Measurements from ENCODE around the gene ASZ1.
"Not testable (repeated sequence)": the region's sequence is repeated elsewhere in the genome, so short reads cannot be mapped to it uniquely, and the experiment has no call there.

The ASZ1 gene, protein sequence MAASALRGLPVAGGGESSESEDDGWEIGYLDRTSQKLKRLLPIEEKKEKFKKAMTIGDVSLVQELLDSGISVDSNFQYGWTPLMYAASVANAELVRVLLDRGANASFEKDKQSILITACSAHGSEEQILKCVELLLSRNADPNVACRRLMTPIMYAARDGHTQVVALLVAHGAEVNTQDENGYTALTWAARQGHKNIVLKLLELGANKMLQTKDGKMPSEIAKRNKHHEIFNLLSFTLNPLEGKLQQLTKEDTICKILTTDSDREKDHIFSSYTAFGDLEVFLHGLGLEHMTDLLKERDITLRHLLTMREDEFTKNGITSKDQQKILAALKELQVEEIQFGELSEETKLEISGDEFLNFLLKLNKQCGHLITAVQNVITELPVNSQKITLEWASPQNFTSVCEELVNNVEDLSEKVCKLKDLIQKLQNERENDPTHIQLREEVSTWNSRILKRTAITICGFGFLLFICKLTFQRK

DNA sequence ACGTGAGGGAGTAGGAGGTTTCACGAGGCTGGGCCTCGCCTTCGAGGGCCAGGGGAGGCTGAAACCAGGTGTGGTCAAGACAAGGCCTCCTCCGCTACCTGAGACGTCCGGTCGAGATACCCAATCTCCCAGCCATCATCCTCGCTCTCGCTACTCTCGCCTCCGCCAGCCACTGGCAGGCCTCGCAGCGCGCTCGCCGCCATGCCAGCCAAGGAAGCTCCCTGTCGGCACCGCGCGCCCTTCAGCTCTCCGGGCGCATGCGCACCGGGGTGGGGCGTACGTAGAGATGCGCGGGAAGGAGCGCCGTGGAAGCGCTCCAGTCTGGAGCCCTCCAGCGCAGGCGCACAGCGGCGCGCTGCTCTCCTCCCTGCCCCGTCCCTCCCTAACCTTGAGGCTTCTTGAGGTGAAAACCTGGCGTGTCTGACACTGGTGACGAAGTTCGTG is at the start of gene ASZ1:
ASZ1 (minus strand) TSS at position 236 of the 444 bp plus-strand sequence; CDS start at position 203, 33 bp downstream.
- DNase-seq, result no peak

DNA sequence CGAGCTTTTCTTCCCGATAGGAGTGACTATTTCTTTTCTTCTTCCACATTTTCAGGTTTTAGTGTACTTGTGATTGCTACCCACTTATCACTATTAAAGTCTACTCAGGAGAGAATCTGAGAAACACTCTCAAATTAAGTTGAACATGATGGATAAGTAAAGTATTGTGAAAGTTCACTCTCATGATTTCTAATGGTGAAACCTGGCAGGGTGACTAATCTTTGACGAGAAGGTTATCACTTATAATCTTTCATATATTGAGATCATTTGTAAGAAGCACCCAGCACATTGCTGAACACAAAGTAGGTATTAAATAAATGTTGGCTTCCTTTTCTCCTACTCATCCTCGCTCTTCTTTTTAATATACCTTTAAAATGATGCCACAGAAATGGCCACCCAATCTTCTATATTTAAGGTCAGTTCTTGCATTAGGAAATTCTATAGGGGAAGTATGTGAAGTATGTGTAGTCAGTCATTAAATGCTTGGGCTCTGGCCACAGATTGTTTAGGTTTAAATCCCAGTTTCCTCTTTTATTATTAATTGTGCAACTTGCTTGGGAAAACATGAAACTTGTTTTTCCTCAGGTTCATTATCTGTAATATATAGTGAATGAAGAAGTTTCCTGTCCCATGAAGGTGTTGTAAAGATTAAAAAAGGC is 49.4 kb upstream of the ASZ1 start:
- no peak for DNase-seq

- no peak for DNase-seq
Observed at GRCh38 chr7:117472335-117472734, 45.0 kb upstream of the ASZ1 start.

DNA sequence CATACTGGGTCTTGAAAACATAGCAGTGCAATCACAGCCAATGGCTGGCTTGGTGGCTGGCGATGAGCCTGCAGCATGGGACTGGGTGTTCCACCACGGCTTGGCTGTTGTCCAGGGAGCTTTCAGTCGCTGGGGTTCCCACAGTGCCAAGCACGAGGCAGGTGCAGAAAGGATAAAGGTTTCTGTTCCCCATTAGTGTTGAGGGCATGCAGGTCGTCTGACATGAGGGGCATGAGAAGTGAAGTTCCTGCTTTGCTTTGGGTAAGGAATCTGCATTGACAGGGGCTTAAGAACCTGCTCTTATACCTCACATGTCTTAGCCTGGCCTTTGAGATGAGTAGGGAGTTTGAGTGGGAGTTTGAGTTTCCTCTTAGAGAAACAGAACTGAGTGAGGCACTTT is 43.5 kb upstream of the ASZ1 start:
- no peak for DNase-seq

DNA sequence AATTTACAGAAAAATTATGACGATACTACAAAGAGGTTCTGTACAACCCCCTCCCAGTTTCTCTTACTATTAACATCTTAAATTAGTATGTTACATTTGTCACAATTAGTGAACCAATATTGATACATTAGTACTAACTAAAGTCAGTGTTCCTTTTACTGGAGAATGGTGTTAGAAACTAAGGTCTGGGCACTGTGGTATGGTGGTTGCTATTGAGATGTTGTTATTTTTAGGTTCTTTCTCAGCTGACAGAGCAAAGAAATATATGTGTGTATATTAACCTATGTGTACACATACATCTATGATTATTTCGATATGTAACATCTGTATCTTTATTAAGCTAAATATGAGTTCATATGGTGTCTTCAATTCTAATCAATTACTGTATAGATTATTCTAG is 40.9 kb upstream of the ASZ1 start:
- no peak for DNase-seq

DNA sequence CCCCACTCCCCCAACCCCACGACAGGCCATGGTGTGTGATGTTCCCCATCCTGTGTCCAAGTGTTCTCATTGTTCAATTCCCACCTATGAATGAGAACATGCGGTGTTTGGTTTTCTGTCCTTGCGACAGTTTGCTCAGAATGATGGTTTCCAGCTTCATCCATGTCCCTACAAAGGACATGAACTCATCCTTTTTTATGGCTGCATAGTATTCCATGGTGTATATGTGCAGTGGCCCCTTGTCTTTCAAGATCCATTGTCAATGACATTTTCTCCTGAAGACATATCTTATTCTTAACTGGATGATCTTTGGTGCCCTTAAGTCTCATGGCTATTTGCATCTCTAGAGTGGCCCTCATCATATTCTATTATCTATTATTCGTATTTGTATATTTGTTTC is 33.5 kb upstream of the ASZ1 start:
- not testable (repeated sequence) for DNase-seq

- DNase-seq, result no peak
Observed at GRCh38 chr7:117459735-117460134, 32.4 kb upstream of the ASZ1 start.

DNA sequence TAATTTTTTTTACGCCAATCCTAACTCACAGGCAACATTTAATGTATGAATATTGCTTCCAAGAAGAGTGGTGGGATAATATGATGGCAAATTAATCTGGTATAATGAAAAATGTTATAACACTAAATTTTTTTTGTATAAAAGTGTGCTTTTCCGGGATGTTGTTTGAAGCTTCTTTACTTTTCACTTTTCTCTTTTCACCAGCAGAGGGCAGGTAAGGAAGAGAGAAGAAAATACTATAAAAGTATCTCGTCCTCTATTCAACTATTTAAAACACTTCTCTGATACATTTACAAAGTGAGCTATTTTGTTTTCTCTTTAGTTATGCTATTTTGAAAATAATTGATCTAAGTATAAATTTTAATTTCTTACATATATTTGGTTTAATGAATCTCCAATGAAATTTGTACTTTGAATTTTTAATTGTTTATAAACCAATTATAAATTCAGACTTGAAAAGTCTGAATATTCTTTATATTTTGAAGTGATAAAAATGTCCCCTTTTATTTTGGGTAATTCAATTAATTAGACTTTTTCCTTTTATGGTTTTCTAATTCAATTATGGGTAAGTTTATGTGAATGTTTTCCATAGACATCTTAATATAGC is 31.8 kb upstream of the ASZ1 start:
- no peak for DNase-seq

GRCh38 chr7:117448655-117449054 is 21.4 kb upstream of the ASZ1 start:
- no peak for DNase-seq

DNA sequence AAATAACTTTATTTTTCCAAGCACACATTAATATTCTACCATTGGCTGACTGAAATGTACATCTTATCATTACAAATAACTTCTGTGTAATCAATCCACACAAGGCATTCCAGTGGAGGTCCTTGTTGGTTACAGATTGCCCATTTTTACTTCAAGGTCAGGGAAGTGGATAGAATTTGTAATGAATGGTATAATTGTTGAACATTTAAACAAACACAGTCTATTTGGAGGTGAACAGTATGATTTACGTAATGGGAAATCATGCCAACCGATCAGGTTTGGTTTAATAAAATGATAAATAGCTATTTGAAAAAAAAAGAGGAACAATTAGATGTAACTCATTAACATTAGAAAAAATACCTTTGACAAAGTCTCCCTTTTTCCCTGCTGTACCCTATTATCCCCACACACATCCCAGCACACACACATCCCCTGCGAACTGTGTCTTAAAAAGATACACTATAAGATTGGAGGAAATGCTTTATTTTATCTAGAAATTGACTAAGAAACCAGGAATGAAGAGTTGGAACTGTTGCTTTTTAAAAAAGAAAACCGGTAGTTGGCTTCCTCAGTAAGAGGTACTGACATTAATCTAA is 19.0 kb upstream of the ASZ1 start:
- DNase-seq, result no peak

GRCh38 chr7:117445206-117445605 is 17.9 kb upstream of the ASZ1 start:
- DNase-seq, result no peak

DNA sequence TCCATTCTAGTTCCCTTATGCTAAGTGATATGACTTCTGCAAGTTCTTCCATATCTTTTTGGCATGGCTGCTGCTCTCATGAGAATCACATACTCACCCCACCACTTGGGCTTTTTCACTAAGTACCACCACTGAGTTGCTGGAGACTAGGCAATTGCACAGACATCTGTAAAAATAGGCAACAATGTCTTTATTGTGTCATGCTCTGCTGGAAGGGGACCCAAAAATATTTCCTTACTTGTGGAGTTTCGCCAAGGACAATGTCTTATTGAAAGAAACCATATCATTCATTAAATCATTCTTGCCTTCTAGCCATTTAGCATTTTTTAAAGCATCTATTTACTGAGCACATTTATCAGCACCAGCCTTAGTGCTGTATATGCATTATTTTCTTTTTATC is 17.4 kb upstream of the ASZ1 start:
- DNase-seq, result no peak

- no peak for DNase-seq
Observed at GRCh38 chr7:117435475-117436043, 8.3 kb upstream of the ASZ1 start.

- no peak for DNase-seq
Observed at GRCh38 chr7:117424090-117424829, 3.0 kb downstream of the ASZ1 start.

DNA sequence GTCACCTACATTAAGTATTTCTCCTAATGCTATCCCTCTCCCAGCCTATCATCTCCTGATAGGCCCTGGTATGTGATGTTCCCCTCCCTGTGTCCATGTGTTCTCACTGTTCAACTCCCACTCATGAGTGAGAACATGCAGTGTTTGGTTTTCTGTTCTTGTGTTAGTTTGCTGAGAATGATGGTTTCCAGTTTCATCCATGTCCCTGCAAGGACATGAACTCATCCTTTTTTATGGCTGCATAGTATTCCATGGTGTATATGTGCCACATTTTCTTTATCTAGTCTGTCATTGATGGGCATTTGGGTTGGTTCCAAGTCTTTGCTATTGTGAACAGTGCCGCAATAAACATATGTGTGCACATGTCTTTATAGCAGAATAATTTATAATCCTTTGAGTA is 12.7 kb downstream of the ASZ1 start:
- not testable (repeated sequence) for DNase-seq

DNA sequence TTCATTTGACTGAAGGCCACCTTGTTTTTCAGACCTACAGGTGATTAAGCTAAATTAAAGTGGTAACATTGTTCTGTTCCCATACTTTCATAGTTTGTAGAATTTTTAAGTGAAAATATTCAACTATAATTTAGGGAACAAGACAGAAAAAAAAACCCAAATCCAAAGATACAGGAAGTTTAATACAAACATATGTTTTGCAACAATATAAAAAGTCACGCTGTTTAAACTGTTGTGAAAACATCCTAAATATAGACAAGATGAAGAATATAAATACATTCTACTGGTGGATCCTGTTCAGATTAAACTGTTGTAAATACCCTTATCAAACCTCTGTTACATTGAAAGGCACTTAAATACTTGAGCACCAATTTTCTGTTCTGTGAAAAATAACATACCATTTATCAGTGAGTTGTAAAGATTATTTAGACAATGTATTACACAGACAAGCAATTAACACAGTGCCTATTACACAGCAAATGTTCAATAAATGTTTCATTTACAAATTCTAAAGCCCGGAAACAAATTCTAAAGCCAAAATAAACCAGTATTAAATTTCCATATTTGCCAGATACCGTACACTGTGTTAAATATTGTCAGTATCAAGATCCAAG is 14.2 kb downstream of the ASZ1 start:
- no peak for DNase-seq

- no peak for DNase-seq
Observed at GRCh38 chr7:117412390-117412789, 14.9 kb downstream of the ASZ1 start.

- DNase-seq, result no peak
Observed at GRCh38 chr7:117411539-117411938, 15.8 kb downstream of the ASZ1 start.

DNA sequence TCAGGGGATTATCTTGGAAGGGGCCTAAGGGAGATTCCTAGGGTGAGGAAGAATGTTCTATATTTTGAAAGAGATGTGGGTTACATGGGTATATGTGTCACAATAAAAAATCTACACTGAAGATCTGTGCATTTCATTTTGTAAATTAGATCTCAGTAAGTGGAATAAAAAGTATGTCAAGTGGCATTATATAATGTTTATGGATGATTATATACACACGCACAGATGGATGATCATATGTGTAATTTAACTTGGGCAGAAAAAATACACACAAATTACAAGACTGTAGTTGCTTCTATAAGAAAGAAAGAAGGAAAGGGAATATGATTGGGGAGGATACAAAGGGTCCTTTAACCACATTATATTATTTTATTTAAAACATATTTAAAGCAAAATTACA is 18.5 kb downstream of the ASZ1 start:
- no peak for DNase-seq

GRCh38 chr7:117405519-117405918 is 21.8 kb downstream of the ASZ1 start:
- no peak for DNase-seq

- no peak for DNase-seq
Observed at GRCh38 chr7:117403737-117404136, 23.6 kb downstream of the ASZ1 start.

DNA sequence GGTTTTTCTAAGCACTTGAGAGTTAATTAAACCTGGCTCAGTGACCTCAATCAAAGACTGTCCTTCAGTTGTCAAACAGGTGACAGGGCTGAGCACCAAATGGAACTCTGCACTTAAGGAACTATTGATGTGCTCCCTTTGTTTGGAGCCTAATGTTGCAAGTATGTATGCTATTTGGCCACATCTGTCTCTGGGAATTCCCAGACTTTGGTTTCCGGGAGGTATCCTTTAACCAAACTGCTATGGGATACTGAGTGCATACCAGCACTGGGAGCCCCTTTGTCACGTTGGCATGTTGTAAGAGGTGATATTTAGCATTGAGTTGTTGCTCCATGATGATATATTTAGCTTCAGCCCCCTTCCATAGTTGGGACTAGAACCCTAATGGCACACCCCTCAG is 25.2 kb downstream of the ASZ1 start:
- DNase-seq, result no peak
